Subcutaneous adipose tissue (tissue), 4 donors: Measurements from ENCODE around the gene FTH1. TPM values are rescaled to one million over a fixed set of nuclear protein-coding genes. Genes with fewer than 3 reads are reported as not detected.

Experiments
- total RNA-seq, 4 donors: library from RNA; depleted of rRNA; stranded (reverse); fragments of >200 nt; gene quantifications; one replicate each; pipeline ENCODE4 v1.1.0, GENCODE V29; 2016
- TF ChIP-seq, protein P1 (sequence below): fragments of 450-650 bp; IDR thresholded peaks from one replicate; pipeline ENCODE4 v1.5.1; 2016; ENCODE audit warnings: low read depth, mild to moderate bottlenecking, control low read depth, antibody characterized with exemption, moderate library complexity

FTH1 gene
- total RNA-seq, 4 donors from 2014 or later, result 6,293 to 12,889 (median 8,191) TPM

DNA sequence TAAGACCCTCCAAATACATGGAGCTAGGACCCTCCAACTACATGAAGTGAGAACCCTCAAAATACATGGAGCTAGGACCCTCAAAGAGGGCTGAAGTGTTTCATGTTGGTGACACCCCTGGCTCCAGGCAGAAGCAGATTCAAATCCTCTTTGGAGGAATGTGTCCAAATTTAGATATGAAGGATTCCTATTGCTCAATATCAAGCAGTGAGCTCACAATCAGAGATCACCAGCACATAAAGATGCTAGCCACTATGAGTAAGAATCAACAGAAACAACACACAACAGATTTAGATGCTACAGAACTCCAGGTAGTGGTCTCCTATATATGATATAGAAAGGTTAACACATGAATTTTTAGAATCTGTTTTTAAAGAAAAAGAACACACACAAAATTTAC lies 38.8 kb downstream of the FTH1 start:
- TF ChIP-seq, protein P1, sequence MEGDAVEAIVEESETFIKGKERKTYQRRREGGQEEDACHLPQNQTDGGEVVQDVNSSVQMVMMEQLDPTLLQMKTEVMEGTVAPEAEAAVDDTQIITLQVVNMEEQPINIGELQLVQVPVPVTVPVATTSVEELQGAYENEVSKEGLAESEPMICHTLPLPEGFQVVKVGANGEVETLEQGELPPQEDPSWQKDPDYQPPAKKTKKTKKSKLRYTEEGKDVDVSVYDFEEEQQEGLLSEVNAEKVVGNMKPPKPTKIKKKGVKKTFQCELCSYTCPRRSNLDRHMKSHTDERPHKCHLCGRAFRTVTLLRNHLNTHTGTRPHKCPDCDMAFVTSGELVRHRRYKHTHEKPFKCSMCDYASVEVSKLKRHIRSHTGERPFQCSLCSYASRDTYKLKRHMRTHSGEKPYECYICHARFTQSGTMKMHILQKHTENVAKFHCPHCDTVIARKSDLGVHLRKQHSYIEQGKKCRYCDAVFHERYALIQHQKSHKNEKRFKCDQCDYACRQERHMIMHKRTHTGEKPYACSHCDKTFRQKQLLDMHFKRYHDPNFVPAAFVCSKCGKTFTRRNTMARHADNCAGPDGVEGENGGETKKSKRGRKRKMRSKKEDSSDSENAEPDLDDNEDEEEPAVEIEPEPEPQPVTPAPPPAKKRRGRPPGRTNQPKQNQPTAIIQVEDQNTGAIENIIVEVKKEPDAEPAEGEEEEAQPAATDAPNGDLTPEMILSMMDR, result no peak

DNA sequence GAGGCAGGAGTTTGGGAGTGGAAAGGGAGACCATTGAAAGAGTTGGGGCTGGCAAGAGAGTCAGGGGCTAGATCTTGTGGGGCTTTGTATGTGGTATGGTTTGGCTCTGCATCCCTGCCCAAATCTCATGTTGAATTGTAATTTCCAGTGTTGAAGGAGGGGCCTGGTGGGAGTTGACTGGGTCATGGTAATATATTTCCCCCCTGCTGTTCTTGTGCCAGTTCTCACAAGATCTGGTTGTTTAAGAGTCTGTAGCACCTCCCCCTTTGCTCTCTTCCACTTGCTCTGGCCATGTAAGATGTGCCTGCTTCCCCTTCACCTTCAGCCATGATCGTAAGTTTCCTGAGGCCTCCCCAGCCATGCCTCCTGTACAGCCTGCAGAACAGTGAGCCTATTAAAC lies 39.9 kb downstream of the FTH1 start:
- TF ChIP-seq, protein P1, result no peak

DNA sequence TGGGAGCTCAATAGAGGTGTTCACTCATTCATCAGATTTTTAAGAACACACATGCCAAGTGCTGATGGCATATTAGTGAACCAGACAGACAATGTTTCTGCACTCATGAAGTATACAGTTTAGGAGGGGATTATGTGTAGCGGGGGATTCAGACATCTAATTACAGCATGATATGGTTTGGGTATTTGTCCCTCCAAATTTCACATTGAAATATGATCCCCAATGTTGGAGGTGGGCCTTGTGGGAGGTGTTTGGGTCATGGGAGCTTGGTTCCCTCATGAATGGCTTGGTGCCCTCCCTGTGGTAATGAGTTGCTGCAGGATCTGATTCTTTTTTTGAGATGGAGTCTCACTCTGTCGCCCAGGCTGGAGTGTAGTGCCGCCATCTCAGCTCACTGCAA lies 41.2 kb downstream of the FTH1 start:
- TF ChIP-seq, protein P1, result no peak

DNA sequence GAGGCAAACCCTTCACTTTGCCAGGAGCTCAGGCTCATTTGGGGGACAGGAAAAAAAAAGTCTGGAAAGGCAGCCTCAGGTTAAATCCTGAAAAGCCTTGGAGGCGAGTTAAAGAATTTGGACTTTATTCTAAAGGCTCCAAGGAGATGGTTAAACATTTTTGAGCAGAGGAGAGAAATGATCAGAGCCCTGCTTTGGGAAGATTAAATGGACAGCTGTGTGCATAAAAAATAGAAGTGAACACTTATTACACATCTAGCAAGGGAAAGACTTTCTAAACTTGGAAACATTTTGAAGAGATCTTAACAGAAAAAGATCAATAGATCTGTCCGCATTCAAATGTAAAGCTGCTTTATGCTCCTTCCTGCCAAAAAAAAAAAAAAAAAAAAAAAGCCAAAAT lies 41.7 kb downstream of the FTH1 start:
- TF ChIP-seq, protein P1, result no peak

DNA sequence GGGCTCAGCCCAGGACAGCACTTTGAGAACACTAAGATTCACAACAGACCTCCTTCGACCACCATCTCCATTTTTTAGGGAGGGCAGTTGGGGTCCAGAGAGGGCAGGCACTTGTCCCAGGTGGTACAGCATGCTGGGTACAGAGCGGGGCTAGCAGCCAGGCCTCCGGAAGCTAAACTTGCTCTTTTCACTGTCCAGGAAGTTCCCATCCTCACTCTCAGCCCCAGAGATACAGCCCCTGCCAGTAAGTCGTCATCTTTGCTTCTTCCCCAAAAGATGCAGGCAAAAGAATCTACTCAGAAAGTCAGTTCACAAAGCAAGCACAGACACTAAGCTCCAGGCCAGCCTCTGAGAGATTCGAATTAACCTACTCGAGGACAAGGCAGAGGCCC lies 43.4 kb downstream of the FTH1 start:
- TF ChIP-seq, protein P1, result no peak

DNA sequence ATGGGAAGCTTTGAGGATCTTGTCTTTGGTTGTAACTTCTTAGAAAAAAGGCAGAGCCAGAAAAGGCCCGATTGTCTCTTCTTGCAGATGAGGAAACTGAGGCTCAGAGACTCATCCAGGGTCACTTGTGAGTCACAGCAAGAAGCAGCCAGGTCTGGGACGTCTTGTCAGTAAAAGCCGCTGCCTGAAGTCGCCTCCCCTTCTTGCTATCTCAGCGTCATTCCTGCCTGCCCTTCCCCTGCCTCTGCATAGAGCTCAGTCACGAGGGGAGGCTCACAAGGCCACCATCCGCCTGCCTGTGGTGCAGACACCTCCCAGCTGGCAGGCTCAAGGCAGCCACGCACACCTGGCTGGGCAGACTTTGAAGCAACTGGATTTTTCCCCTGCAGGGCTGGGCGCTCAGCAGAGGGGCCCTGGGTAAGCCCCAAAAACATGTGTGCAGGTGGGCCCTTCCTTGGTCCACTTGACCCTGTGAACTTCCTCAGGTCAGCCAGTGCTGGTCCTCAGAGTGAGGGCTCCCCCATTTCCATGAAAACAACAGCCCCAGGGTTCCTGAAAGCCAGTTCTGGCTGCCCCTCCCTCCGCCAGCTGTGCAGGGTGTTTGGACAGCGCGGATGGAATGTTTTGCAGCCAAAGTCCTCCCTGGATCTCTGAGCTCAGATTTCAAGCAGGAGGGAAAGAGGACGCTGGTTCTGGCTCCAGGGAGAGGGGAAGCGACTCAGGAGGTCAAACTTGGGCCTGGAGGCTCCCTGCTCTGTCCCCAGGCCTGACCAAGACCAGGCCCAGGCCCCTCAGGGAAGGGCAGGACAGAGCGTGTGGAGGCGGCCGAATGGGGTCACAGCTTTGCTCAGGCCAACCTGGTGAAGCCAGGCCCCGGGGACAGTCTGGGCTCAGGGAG lies 44.0 kb downstream of the FTH1 start:
- TF ChIP-seq, protein P1, result no peak

DNA sequence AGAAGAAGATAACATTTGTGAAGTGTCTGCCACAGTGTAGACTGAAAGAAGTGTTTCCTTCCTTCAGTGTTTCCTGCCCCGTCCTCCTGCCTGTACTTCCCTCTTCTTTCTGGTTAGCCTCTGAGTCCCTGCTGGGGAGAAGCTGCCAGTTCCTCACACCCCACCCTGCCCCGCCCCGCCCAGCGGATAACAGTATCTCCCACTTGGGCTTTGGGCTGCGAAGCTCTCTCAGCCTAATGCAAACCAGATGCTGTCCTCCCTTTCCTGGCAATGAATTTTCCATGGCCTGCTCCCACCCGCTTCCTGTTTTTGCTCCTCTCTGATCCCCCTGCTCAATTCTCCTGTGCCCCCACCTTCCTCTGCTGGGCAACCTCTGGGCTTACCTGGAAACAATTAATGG lies 44.9 kb downstream of the FTH1 start:
- TF ChIP-seq, protein P1, result no peak
